CD4-positive, alpha-beta T cell treated with Interleukin-4 for 1 hour (primary cell): ENCODE results near the gene TMEM107.

Source experiments
- DNase-seq, 2 donors: peaks; one replicate each; pipeline ENCODE4 v3.0.0-alpha.2; 2020 to 2022

The TMEM107 gene

DNA sequence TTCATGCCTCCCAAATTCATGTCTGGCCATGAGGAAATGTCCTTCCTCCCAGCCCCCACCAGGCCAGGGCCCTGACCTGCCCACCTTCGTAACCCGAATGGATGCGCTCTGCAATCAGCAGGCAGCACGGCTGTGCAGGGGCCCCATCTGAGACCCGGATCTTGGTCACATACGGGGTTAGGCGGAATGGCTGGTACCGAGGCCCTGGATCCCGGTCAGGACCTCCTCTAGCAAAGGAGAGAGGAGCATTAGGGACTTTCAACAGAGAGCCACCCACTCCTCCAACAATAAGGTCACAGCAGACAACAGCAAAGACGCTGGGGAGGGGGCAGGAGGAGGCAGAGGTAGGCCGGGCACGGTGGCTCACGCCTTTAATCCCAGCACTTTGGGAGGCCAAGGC, 27.6 kb downstream of the TMEM107 start:
- DNase-seq, result peak in 1 of 2 donors; percentile 11

DNA sequence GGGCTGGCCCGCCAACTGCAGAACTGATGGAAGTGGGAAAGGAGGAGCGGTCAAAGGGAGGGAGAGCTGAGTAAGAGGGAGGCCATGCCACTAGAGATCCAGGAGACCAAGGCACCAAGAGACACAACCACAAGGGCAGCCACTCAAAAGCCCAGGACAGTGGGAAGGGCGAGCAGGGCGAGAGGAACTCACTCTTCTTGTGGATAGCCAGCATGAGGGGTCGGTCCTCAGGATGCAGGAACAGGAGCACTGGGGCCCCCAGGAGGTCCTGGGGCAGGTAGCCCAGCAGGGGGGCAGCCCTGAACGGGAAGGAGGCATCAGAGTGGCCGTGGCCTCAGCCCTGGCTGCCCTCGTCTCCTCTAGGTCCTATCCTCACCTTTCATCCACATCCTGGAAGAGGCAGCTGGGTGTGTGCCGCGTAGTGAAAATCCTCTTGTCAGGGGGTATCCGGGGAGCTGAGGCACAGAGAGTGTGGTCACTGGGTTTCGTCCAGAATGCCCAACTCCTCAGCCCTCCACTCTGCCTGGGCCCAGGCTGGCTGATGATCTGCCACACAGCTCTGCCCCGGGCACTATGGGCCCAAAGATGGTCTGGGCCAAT, 28.3 kb downstream of the TMEM107 start:
- DNase-seq, result peak in 1 of 2 donors; percentile 13

DNA sequence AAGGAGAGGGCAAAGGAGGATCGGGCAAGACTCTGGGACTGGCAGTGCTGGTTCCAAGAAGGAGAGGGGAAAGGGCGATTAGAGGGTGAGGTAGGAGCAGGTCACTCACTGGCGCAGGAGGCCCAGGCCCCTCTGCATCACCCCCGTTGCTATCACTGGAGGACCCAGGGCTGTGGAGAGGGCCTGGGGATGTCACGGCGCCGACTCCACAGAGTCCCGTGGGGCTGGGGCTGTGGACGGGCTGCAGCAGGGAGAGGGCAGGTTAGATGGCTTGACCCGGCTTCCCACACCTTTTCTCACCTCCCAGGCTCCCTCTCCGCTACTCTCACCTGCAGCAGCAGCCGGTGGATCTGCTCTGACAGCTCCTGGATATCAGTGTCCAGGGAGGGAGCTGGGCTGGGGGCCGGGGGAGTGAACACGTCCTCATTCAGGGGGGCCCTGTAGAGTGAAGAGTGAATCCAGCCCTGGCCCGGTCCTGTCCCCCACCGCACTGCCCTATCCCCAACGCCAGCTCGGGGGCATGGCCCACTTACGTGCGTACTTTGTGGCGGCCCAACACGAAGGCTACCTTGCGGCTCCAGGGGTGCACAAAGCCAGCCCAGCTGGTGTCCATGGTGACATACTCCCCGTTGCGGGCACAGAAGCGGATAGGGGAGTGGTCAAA, 28.9 kb downstream of the TMEM107 start:
- peak in 1 of 2 donors; percentile 9 for DNase-seq

GRCh38 chr17:8146381-8147140, 29.6 kb downstream of the TMEM107 start:
- DNase-seq, result peak in 1 of 2 donors; percentile 7

GRCh38 chr17:8145811-8146210, 30.4 kb downstream of the TMEM107 start:
- DNase-seq, result peak in 1 of 2 donors; percentile 11

- DNase-seq, result peak in 1 of 2 donors; percentile 18
Measured at GRCh38 chr17:8144401-8145231, 31.6 kb downstream of the TMEM107 start.

DNA sequence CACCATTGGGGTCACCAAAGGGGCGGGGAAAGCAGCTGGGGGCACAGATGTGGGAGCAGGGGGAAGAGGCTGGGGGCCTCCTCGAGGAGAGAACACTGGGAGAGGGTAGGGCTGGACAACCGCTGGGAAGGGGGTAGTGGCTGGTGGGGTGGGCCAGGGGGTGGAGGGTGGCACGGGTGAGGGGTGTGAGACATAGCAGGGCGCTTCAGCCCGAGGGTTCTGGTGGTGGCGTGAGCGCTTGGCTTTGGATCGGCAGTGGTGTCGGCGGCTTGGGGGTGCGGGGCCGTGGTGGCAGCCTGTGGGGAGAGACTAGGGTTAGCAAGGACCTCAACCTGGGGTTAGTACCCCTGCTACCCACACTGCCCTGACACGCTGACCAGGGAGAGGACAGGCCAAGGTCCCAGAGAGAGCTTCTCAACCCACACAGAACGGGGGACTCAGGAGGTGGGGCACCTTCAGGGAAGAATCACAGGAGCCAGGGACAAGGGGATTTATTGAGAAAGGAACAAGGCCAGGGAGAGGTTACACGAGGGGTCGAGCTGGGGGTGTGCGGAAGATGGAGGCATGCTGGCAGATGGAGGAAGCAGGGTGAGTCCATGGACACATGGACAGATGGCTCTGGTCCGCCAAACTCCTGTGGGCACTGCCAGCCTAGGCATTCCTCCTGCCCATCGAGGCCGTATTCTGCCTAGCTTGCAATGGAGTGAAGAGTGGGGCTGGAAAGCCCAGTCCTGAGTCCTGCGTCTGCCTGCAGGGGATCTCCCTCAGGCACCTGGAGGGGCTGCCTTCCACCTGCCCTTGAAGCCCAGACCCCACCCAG, 32.4 kb downstream of the TMEM107 start:
- DNase-seq, result peak in 1 of 2 donors; percentile 32

DNA sequence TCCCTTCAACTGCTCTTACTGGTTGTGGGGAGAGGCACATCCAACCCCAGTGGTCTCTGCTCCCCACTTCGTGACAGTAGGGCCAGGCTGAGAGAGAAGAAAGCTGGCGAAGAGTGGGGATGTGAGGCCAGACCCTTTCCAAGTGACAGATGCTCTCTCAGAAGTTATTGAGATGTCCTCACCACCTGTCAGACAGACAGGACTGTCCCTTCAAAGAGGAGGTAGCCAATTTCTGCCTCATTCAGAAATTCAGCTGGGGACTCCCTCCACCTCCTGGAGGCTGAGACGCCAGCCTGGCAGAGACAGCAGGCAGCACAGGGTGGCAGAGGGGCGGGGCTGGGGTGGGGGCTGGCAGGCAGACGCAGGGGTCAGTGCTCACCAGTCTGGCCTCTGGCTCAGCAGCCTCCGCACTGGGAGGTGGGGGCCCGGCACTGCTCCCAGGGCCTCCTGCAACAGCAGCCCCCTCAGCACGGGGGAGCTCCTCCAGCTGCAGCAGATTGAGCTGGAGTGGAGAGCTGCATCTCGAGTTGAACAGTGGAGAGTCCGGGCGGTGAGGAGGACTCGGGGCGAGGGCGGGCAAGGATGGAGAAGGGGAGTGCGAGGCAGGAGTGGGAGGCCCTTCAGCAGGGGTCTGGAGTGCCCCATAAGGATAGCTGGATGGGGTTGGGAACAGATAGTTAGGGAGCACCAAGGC, 33.1 kb downstream of the TMEM107 start:
- DNase-seq, result peak in 1 of 2 donors; percentile 34

DNA sequence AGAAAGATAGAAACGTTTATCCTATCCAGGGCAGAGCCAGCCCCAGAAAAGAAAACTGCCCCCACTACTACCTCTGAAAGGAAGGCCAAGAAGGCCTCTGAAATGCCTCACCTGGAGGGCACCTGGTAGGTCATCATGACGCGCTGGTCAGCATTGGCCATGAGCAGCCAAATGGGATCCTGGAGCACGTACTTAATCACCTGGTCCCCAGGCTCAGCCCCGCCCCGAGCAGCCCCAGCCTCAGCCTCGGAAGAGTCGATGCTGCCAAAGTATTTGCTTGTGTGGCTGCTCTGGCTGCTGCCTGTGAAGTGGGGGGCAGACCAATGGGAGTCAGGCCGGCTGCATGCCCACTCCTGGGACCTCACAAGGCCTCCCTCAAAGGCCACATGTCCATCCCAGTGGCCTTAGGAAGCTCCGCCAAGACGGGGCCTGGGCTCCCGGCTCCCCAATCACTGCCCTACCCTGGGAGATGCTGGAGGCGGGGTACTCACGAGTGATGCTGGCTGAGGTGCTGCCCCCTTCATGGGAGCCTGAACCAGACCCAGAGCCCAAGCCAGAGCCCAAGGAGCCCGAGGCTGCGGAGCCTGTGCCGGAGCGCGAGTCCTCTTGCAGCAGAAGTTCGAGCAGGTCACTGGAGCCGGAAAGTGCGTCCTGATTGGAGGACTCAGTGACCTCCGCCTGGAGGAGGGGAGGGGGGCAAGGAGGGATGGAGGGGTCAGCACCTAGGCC, 33.9 kb downstream of the TMEM107 start:
- peak in 1 of 2 donors; percentile 32 for DNase-seq

DNA sequence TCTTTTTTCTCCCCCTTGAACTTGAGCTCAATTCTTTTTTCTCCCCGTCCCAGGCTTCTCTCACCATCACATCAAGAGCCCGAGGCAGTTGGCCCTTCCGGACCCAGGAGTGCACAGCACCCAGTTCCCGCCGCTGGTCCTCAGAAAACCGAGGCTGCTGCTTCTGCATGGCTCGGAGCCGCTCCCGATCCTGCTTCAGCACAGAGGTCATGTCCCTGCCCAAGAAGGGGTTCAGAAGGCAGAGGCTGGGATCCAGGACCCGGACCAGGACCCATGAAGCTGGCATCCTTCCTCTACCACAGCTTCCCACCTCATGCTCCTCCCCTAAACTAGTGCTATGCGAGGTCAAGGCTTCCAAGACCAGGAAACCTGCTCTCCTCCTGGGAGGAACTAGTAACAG, 34.4 kb downstream of the TMEM107 start:
- DNase-seq, result no peak

- DNase-seq, result peak in 1 of 2 donors; percentile 23
Measured at GRCh38 chr17:8141045-8141444, 35.1 kb downstream of the TMEM107 start.

- DNase-seq, result peak; percentile 26 to 34
Measured at GRCh38 chr17:8140065-8141029, 35.8 kb downstream of the TMEM107 start.

DNA sequence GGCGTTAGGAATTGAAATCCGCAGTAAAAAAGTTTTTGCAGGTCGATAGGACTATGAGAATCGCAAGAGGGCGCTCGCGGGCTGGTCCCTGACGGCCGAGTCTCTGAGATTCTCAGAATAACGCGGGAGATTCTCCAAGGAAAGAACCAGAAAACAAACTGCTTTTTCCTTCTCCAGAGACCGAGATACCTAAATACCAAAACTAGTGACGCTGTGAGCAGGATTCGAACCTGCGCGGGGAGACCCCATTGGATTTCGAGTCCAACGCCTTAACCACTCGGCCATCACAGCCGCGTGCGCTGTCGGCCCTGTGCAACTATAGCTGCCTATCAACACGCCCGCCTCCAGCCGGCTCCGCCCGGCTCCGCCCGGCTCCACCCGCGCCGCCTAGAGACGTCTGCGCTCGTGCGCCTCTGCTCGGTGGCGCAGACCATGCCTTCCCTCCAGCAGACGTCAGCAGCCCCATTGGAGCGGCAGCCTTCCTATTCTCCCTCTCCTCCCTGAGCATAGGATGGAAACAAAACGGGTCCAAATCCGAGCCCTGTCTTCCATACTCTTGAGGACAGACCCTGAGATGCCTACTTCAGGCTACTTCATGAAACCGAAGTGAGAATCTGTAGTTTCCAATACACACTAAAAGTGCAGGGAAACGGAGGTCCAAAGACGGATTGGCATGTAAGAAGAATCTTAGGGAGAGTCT, 37.4 kb downstream of the TMEM107 start:
- DNase-seq, result peak; percentile 97

DNA sequence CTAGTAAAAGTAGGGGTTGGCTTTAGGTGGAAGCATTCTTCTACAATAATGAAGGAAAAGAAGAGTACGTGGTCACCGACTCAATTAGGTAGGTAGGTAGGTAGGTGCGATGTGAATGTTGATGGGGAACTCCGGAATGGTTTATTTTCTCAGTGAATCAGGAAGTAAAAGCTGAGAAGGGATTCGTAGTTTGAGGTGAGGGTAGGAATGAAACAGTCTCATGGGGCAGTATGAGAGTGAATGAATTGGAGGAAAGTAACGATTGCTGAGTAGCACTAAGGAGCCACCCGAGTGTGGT, 37.9 kb downstream of the TMEM107 start:
- DNase-seq, result no peak

- DNase-seq, result no peak
Measured at GRCh38 chr17:8137645-8138373, 38.4 kb downstream of the TMEM107 start.

DNA sequence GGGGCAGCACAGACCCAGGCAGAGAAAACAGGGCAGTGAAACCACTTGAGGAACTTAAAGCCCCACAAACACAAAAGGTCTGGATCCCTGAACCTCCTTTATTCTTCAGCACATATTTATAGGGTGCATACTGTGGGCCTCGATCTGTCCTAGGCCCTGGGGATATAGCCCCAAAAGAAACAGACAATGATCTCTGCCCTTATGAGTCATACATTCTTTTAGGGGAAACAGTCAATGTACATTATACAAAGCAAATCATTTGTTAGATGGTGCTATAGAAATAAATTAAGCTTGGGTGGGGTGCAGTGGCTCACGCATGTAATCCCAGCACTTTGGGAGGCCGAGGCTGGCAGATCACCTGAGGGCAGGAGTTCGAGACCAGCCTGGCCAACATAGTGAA, 42.2 kb downstream of the TMEM107 start:
- no peak for DNase-seq

- DNase-seq, result no peak
Measured at GRCh38 chr17:8133399-8133798, 42.8 kb downstream of the TMEM107 start.

- DNase-seq, result no peak
Measured at GRCh38 chr17:8131844-8132441, 44.2 kb downstream of the TMEM107 start.
